Ascending aorta (tissue), 2 donors: ENCODE data around the gene EFCC1. TPM values are rescaled to one million over a fixed set of nuclear protein-coding genes. Genes with fewer than 3 reads are reported as not detected.

Experiments
- DNase-seq, 2 donors: peaks; one replicate each; pipeline ENCODE4 v3.0.0-alpha.2; 2019; ENCODE audit warnings: low spot score in 2 of 2
- H3K27ac ChIP-seq, 2 donors: fragments of 200-600 bp; sonication (generic); one replicate each; pipeline ENCODE4 v1.5.1; 2016 to 2017; ENCODE audit warnings: mild to moderate bottlenecking in 1 of 2
- H3K27me3 ChIP-seq: fragments of 200-600 bp; sonication (generic); one replicate; pipeline ENCODE4 v1.5.1; 2017
- H3K36me3 ChIP-seq, 2 donors: fragments of 200-600 bp; sonication (generic); one replicate each; pipeline ENCODE4 v1.5.1; 2016
- H3K4me1 ChIP-seq, 2 donors: fragments of 200-600 bp; sonication (generic); one replicate each; pipeline ENCODE4 v1.5.1; 2016 to 2017; ENCODE audit warnings: mild to moderate bottlenecking in 1 of 2
- H3K4me3 ChIP-seq, 2 donors: fragments of 200-600 bp; sonication (generic); one replicate each; pipeline ENCODE4 v1.5.1; 2016 to 2017; ENCODE audit warnings: mild to moderate bottlenecking in 1 of 2
- H3K9me3 ChIP-seq, 2 donors: fragments of 200-600 bp; sonication (generic); one replicate each; pipeline ENCODE4 v1.5.1; 2016
- intact Hi-C: fragments of 100-400 bp; cut with DNase I; formaldehyde crosslinking; loops from one replicate; pipeline ENCODE4 v1.15.1; 2023
- total RNA-seq: library from RNA; depleted of rRNA; stranded (reverse); fragments of >200 nt; gene quantifications from one replicate; pipeline ENCODE4 v1.1.0, GENCODE V29; 2016
- TF ChIP-seq, protein P1 (sequence below), 3 experiments: fragments of 200-600 bp in 2 of 3; fragments of 450-650 bp in 1 of 3; sonication (generic) in 2 of 3; IDR thresholded peaks; one replicate each; pipeline ENCODE4 v1.5.1; 2016 to 2019; ENCODE audit warnings: antibody characterized with exemption in 3 of 3, mild to moderate bottlenecking in 1 of 3, moderate library complexity in 1 of 3

EFCC1 gene
- total RNA-seq, 1 donor from 2014 or later, result 3.6 TPM

DNA sequence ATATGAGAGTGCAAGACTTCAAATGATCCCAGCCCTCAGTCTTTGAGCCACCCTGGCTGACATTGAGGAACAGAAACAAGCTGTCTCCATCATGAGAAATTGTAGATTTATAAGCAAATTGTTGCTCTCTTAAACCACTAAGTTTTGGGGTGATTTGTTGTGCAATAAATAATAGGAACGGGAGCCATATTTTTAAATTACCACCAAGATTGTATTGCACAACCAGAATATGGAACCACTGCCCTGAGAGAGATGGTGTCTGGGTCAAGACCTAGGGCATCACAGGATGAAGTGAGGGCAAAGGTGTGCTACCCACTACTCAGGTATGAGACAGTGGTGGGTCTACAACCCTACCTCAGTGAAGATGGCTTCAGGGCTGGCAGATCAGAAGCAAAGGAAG is 4.9 kb upstream of the EFCC1 start:
- intact Hi-C loops, result no loop called here
- Histone ChIP-seq H3K36me3 (no peaks in the 10 kb centered on the region), H3K4me1 (peaks cover 3 to 8% of the 10 kb centered on the region in 2 donors), H3K27me3 (no peaks in the 10 kb centered on the region), H3K4me3 (no peak overlapping the region), H3K9me3 (no peaks in the 10 kb centered on the region), H3K27ac (no peak overlapping the region)
- TF ChIP-seq, protein P1, sequence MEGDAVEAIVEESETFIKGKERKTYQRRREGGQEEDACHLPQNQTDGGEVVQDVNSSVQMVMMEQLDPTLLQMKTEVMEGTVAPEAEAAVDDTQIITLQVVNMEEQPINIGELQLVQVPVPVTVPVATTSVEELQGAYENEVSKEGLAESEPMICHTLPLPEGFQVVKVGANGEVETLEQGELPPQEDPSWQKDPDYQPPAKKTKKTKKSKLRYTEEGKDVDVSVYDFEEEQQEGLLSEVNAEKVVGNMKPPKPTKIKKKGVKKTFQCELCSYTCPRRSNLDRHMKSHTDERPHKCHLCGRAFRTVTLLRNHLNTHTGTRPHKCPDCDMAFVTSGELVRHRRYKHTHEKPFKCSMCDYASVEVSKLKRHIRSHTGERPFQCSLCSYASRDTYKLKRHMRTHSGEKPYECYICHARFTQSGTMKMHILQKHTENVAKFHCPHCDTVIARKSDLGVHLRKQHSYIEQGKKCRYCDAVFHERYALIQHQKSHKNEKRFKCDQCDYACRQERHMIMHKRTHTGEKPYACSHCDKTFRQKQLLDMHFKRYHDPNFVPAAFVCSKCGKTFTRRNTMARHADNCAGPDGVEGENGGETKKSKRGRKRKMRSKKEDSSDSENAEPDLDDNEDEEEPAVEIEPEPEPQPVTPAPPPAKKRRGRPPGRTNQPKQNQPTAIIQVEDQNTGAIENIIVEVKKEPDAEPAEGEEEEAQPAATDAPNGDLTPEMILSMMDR (IDR thresholded peaks at IDR 0.05), result no peak
- no peak for DNase-seq

DNA sequence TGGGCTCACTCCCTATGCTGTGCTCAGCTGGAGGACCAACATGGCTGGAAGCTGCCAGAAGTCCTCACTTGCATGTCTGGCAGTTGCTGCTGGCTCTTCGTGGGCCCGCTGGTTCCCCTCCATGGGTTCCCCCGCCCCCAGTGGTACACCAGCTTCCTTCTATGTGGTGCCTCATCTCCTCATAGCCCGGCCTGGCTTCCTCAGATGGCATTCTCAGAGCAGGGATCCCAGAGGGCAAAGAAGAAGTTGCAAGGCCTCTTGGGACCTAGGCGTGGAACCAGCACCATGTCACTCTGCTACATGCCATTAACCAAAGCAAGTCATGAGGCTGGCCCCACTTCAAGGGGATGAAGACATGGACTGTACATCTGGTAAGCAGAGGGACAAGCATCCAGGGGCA is 4.4 kb upstream of the EFCC1 start:
- TF ChIP-seq, protein P1 (IDR thresholded peaks at IDR 0.05), result no peak
- Histone ChIP-seq H3K9me3 (no peaks in the 10 kb centered on the region), H3K4me3 (no peak overlapping the region), H3K4me1 (peaks cover 6 to 8% of the 10 kb centered on the region in 2 donors), H3K27me3 (no peaks in the 10 kb centered on the region), H3K36me3 (no peaks in the 10 kb centered on the region), H3K27ac (no peak overlapping the region)
- intact Hi-C loops, result no loop called here
- no peak for DNase-seq

GRCh38 chr3:128997486-128998133 is 3.5 kb upstream of the EFCC1 start:
- no peak for DNase-seq
- Histone ChIP-seq H3K27me3 (no peaks in the 10 kb centered on the region), H3K4me3 (no peak overlapping the region), H3K4me1 (peaks cover 7 to 8% of the 10 kb centered on the region in 2 donors), H3K27ac (no peak overlapping the region), H3K36me3 (no peaks in the 10 kb centered on the region), H3K9me3 (no peaks in the 10 kb centered on the region)
- TF ChIP-seq, protein P1 (IDR thresholded peaks at IDR 0.05), result no peak
- intact Hi-C loops, result no loop called here

- intact Hi-C loops, result no loop called here
- H3K36me3 ChIP-seq, result no peaks in the 10 kb centered on the region
- peaks cover 3 to 5% of the 10 kb centered on the region in 2 donors for H3K4me1 ChIP-seq
- no peak overlapping the region for H3K27ac ChIP-seq
- no peaks in the 10 kb centered on the region for H3K27me3 ChIP-seq
- TF ChIP-seq, protein P1 (IDR thresholded peaks at IDR 0.05), result no peak
- H3K9me3 ChIP-seq, result no peaks in the 10 kb centered on the region
- DNase-seq, result no peak
- no peak overlapping the region for H3K4me3 ChIP-seq
Measured at GRCh38 chr3:128998561-128998960, 2.5 kb upstream of the EFCC1 start.

GRCh38 chr3:128999102-128999501 is 2.0 kb upstream of the EFCC1 start:
- H3K4me1 ChIP-seq, result peaks cover 0 to 4% of the 10 kb centered on the region in 2 donors
- H3K36me3 ChIP-seq, result no peaks in the 10 kb centered on the region
- intact Hi-C loops, result no loop called here
- H3K27ac ChIP-seq, result no peak overlapping the region
- TF ChIP-seq, protein P1 (IDR thresholded peaks at IDR 0.05), result no peak
- no peak for DNase-seq
- no peak overlapping the region for H3K4me3 ChIP-seq
- no peaks in the 10 kb centered on the region for H3K9me3 ChIP-seq
- no peaks in the 10 kb centered on the region for H3K27me3 ChIP-seq

- Histone ChIP-seq H3K4me1 (peaks cover 0 to 4% of the 10 kb centered on the region in 2 donors), H3K27me3 (peaks cover 3% of the 10 kb centered on the region)
Measured at GRCh38 chr3:129000742-129001100, 383 bp upstream of the EFCC1 start.

More at GRCh38 chr3:129000742-129001100, 383 bp upstream of the EFCC1 start:
- H3K9me3 ChIP-seq, result no peaks in the 10 kb centered on the region
- TF ChIP-seq, protein P1 (IDR thresholded peaks at IDR 0.05), result no peak
- DNase-seq, result no peak
- no peak overlapping the region for H3K27ac ChIP-seq
- H3K36me3 ChIP-seq, result no peaks in the 10 kb centered on the region
- peak overlapping the region; percentile 58 to 61 for H3K4me3 ChIP-seq
- intact Hi-C loops, result no loop called here
